Fibroblast of mammary gland (primary cell): ENCODE measurements around the gene LRRN2.
A peak's percentile ranks its signal among the peaks of the same experiment; 100 is the strongest.

Experiments used
- DNase-seq: peaks from one replicate; pipeline ENCODE4 v3.0.0-alpha.2; 2010; ENCODE audit warnings: low read depth
- H3K4me3 ChIP-seq: 2 replicates; pipeline ENCODE4 v1.5.1; 2011; ENCODE audit warnings: low read depth, mild to moderate bottlenecking, low read length, moderate library complexity; ENCODE audit not compliant: control insufficient read depth
- TF ChIP-seq, protein P1 (sequence below): conservative IDR thresholded peaks from 2 replicates; pipeline ENCODE4 v1.5.1; 2011; ENCODE audit warnings: low read depth, low read length, inconsistent platforms; ENCODE audit not compliant: control insufficient read depth, insufficient read depth

LRRN2 gene

GRCh38 chr1:204600968-204601367 lies 84.6 kb downstream of the LRRN2 start:
- TF ChIP-seq, protein P1, sequence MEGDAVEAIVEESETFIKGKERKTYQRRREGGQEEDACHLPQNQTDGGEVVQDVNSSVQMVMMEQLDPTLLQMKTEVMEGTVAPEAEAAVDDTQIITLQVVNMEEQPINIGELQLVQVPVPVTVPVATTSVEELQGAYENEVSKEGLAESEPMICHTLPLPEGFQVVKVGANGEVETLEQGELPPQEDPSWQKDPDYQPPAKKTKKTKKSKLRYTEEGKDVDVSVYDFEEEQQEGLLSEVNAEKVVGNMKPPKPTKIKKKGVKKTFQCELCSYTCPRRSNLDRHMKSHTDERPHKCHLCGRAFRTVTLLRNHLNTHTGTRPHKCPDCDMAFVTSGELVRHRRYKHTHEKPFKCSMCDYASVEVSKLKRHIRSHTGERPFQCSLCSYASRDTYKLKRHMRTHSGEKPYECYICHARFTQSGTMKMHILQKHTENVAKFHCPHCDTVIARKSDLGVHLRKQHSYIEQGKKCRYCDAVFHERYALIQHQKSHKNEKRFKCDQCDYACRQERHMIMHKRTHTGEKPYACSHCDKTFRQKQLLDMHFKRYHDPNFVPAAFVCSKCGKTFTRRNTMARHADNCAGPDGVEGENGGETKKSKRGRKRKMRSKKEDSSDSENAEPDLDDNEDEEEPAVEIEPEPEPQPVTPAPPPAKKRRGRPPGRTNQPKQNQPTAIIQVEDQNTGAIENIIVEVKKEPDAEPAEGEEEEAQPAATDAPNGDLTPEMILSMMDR = peak; percentile 17
- H3K4me3 ChIP-seq = no peak overlapping the region
- DNase-seq = no peak

DNA sequence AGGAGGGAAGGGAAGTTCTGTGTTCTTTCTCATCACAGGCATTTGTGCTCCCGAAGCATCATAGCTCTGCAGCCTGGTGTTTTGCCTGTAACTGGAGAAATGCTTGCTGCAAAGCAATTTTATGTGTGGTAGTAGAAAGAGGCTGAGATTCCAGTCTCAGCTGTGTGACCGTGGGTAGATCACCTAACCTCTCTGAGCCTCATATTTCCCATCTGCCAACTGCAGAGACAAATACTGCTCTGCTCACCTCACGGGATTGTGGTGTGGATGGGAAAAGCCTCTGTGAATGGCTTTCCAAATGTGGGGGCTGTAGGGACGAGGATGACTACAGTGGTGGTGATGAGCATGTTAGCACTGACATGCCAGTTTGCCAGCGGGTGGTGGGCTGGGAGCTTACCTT lies 85.3 kb downstream of the LRRN2 start:
- no peak for DNase-seq
- TF ChIP-seq, protein P1 = no peak
- no peak overlapping the region for H3K4me3 ChIP-seq

DNA sequence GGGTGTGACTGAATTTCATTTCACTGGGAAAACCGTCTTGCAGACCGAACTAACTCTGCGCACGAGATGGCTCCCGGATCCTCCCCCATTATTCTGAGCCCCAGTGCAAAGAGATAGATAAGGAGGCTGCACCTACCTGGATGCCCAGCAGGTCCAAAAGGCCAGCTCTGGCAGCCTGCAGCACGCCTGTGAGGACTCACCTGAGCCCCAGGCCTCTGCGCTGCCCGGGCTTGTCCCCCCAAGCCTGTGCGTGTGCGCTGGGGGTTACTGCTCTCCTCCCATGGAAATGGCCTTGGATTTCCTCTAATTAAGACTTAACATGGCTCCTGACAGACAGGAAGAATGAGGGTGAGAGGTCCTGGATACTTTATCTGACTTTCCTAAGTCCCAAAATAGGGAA lies 85.9 kb downstream of the LRRN2 start:
- no peak overlapping the region for H3K4me3 ChIP-seq
- TF ChIP-seq, protein P1 = no peak
- no peak for DNase-seq

DNA sequence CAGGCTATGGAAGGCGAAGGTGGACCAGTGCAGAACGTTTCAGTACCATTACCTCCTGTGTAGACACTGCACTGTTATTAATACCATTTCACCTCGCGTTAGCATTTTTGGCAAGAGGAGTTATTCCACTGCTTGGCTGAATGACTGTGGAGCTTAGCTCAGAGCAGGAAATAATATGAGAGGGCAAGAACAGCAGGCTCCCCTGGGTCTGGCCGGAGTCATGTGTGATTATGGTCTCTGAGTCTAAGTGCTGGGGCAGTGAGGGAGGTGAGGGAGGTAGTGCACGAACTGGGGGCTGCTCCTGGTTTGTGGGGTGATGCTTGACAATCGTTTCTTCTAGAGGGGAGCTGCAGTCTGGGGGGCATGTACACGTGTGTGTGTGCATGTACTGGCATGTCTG lies 86.4 kb downstream of the LRRN2 start:
- peak; percentile 8 for DNase-seq
- TF ChIP-seq, protein P1 = no peak
- H3K4me3 ChIP-seq = no peak overlapping the region

DNA sequence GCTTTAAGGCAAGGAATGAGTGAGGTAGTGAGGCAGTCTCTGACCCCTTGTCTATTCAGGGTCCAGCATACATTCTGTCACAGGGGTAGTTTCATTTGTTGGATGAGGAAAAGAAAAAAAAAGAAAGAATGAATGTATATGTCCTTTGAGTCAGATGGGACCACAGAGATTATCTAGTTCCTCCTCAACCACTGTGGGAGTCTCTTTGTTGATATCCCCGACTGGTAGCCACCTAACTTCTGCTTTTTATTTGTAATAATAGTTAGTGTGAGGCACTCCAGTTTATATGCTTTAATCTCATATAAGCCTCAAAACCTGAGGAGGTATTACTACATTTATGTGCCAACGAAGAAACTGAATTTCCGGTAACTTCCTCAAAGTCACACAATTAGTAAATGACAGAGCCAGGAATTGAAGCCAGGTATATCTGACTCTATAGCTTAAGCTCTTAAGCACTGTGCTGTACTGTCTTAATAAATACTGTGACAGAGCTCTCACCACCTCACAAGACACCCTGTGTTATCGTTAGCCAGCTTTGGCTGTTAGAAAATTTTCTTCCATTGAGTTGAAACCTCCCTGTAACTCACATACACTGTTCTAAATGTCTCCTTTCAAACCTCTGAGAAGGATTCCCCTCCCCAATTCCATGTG lies 87.1 kb downstream of the LRRN2 start:
- TF ChIP-seq, protein P1 = no peak
- DNase-seq = no peak
- no peak overlapping the region for H3K4me3 ChIP-seq

DNA sequence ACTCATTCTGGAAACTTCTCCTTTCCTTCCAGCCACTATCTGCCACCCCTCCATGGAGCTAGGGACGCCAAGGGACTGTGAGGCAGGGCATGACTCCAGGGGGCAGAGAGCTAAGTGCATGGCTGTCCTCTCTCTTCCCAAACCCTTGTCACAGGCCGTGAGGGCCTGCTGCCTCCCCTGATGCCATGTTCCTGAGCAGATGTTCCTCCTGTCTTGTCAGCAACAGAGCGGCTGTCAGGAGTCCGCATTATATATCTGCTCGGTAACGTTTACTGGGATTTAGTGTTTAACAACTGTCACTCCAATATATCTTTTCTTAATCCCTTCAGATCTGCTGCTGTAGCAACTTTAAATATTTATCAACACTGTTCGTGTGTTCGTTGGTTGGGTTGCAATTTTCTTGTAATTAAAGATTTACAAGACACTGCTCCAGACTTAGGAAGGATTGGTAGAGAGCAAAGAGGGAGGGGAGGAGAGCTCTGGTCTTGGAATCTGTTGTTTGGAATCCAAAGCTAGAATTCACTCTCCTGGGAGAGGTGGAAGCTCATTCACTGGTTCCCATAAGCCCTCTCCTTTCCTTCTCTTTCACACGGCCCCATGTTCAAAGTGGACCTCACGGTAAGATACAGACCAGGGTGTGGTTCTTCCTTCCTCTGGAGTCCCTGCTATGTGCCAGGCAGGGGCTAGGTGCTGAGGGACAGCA lies 93.1 kb downstream of the LRRN2 start:
- DNase-seq = no peak
- TF ChIP-seq, protein P1 = no peak

More for the DNA sequence above, 93.1 kb downstream of the LRRN2 start:
- no peak overlapping the region for H3K4me3 ChIP-seq
